Natural killer cell (primary cell): ENCODE measurements around the gene SLC35F4. TPM values are rescaled to one million over a fixed set of nuclear protein-coding genes. Genes with fewer than 3 reads are reported as not detected.
"Not testable (repeated sequence)": the region's sequence is repeated elsewhere in the genome, so short reads cannot be mapped to it uniquely, and the experiment has no call there.

Experiments
- ATAC-seq, 3 donors: fragments of 150-1000 bp in 2 of 3; fragments of 200-7000 bp in 1 of 3; cut with Tn5 transposase; 1 replicate in 1 of 3; 2 replicates in 2 of 3; pipeline ENCODE4 v1.10.0; 2021; ENCODE audit warnings: mild to moderate bottlenecking in 2 of 3, moderate library complexity in 2 of 3
- DNase-seq, 2 donors: peaks; one replicate each; pipeline versions ENCODE4 v3.0.0 to v3.0.0-alpha.2; 2013 to 2021; ENCODE audit warnings: mixed read lengths in 1 of 2
- H3K27ac ChIP-seq: one replicate; pipeline ENCODE4 v1.5.1; 2013; ENCODE audit warnings: mild to moderate bottlenecking, low read length
- H3K27me3 ChIP-seq: one replicate; pipeline ENCODE4 v1.6.1; 2013; ENCODE audit warnings: low read length; ENCODE audit not compliant: control insufficient read depth, insufficient read depth
- H3K36me3 ChIP-seq: one replicate; pipeline ENCODE4 v1.6.1; 2013; ENCODE audit warnings: low read length; ENCODE audit not compliant: control insufficient read depth, insufficient read depth
- H3K4me1 ChIP-seq: one replicate; pipeline ENCODE4 v1.6.1; 2013; ENCODE audit warnings: low read length; ENCODE audit not compliant: control insufficient read depth, insufficient read depth
- H3K4me3 ChIP-seq: one replicate; pipeline ENCODE4 v1.5.1; 2013; ENCODE audit warnings: low read length
- H3K9me3 ChIP-seq: one replicate; pipeline ENCODE4 v1.6.1; 2013; ENCODE audit warnings: low read length; ENCODE audit not compliant: control insufficient read depth, insufficient read depth
- H3K27ac Mint-ChIP-seq, 2 donors: one replicate each; pipeline ENCODE4 v1.8.0; 2022; ENCODE audit warnings: mild to moderate bottlenecking in 2 of 2, mixed read lengths in 2 of 2, moderate library complexity in 1 of 2
- H3K27me3 Mint-ChIP-seq, 2 donors: one replicate each; pipeline ENCODE4 v1.8.0; 2022; ENCODE audit warnings: low read depth in 2 of 2, mixed read lengths in 2 of 2
- H3K36me3 Mint-ChIP-seq: one replicate; pipeline ENCODE4 v1.8.0; 2022; ENCODE audit warnings: mixed read lengths
- H3K4me1 Mint-ChIP-seq, 2 donors: one replicate each; pipeline ENCODE4 v1.8.0; 2022; ENCODE audit warnings: mixed read lengths in 2 of 2
- H3K4me3 Mint-ChIP-seq: one replicate; pipeline ENCODE4 v1.8.0; 2022; ENCODE audit warnings: mild to moderate bottlenecking, moderate library complexity, mixed read lengths
- H3K9me3 Mint-ChIP-seq, 2 donors: one replicate each; pipeline ENCODE4 v1.8.0; 2022; ENCODE audit warnings: mixed read lengths in 2 of 2
- WGBS: methylation state at CpG from one replicate; pipeline ENCODE4 v1.1.7; 2013; ENCODE audit warnings: missing lambda C conversion rate; ENCODE audit not compliant: insufficient coverage; 5-methylcytosine and 5-hydroxymethylcytosine counted together
- intact Hi-C: fragments of 100-400 bp; cut with micrococcal nuclease; formaldehyde crosslinking; loops from one replicate; pipeline ENCODE4 v1.14.2; 2022
- total RNA-seq, 4 donors: library from RNA; stranded (reverse); fragments of 120-200 nt in 1 of 4; gene quantifications; one replicate each; pipeline versions ENCODE4 v1.2.3 to v1.2.4, GENCODE V29; 2013 to 2022
- TF ChIP-seq, protein P1 (sequence below): fragments of 200-600 bp; IDR thresholded peaks from one replicate; pipeline ENCODE4 v1.8.0; 2022; ENCODE audit warnings: antibody characterized with exemption

The SLC35F4 gene
- total RNA-seq, 3 donors from 2014 or later (not counting 1 experiment from before 2014, with no cell fraction given) = not detected

DNA sequence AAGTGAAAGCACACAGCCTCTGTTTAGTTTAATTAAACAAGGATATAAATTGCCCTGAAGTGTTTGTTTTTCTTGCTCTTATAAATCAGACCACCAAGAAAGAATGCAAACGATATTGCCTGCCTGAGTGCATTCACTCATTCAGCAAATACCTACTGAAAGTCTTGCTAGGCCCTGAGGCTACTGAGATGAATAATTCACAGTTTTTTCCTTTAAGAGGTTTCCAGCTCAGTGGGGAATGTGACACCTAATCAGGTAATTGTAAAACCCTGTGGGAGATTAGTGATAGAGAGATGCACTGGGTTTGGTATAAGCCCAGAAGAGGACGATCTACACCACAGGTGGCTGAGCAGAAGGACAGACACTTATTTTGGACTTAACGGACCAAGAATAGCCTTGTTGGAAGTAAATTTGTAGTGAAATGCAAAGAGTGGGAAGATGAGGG, 151.4 kb downstream of the SLC35F4 start:
- peaks cover 8 to 12% of the 10 kb centered on the region in 2 donors for H3K9me3 Mint-ChIP-seq
- no peaks in the 10 kb centered on the region for H3K4me1 ChIP-seq
- no peaks in the 10 kb centered on the region for H3K36me3 ChIP-seq
- no peak overlapping the region for H3K27ac ChIP-seq
- no peak overlapping the region for H3K4me3 Mint-ChIP-seq
- H3K36me3 Mint-ChIP-seq = no peaks in the 10 kb centered on the region
- H3K27me3 Mint-ChIP-seq = no peaks in the 10 kb centered on the region
- no peak overlapping the region for H3K27ac Mint-ChIP-seq
- intact Hi-C loops = no loop called here
- no peaks in the 10 kb centered on the region for H3K4me1 Mint-ChIP-seq
- H3K27me3 ChIP-seq = no peaks in the 10 kb centered on the region
- no peak for DNase-seq
- peaks cover 7% of the 10 kb centered on the region for H3K9me3 ChIP-seq
- TF ChIP-seq, protein P1, sequence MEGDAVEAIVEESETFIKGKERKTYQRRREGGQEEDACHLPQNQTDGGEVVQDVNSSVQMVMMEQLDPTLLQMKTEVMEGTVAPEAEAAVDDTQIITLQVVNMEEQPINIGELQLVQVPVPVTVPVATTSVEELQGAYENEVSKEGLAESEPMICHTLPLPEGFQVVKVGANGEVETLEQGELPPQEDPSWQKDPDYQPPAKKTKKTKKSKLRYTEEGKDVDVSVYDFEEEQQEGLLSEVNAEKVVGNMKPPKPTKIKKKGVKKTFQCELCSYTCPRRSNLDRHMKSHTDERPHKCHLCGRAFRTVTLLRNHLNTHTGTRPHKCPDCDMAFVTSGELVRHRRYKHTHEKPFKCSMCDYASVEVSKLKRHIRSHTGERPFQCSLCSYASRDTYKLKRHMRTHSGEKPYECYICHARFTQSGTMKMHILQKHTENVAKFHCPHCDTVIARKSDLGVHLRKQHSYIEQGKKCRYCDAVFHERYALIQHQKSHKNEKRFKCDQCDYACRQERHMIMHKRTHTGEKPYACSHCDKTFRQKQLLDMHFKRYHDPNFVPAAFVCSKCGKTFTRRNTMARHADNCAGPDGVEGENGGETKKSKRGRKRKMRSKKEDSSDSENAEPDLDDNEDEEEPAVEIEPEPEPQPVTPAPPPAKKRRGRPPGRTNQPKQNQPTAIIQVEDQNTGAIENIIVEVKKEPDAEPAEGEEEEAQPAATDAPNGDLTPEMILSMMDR = no peak
- WGBS = 16% methylated on average over 3 of the region's 3 CpGs
- no peak overlapping the region for H3K4me3 ChIP-seq
- ATAC-seq = no peak

DNA sequence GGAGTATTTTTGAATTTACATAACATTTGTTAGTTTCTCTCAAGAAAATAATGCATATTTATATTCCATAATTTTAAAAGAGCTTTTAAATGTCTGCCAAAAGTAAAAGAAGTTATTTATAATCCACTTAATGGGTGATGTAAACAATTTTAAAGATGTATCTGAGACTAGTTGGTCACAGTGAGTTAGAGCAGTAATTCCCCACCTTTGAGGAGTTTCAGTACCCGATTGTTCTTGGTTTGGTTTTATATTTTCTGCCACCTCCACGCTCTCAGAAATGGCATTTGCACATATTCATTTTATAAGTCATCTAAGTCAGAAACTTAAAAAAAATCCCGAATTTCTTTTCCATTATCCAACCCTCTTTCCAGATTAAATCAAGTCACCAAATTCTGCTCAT, 153.2 kb downstream of the SLC35F4 start:
- Mint-ChIP-seq H3K36me3 (no peaks in the 10 kb centered on the region), H3K4me1 (no peaks in the 10 kb centered on the region), H3K27ac (no peak overlapping the region), H3K4me3 (no peak overlapping the region), H3K27me3 (no peaks in the 10 kb centered on the region), H3K9me3 (peaks cover 6 to 16% of the 10 kb centered on the region in 2 donors)
- Histone ChIP-seq H3K36me3 (no peaks in the 10 kb centered on the region), H3K4me3 (no peak overlapping the region), H3K9me3 (peaks cover 7% of the 10 kb centered on the region), H3K27me3 (no peaks in the 10 kb centered on the region), H3K4me1 (no peaks in the 10 kb centered on the region), H3K27ac (no peak overlapping the region)
- TF ChIP-seq, protein P1 = no peak
- WGBS = 75% methylated on average over 3 of the region's 3 CpGs
- ATAC-seq = no peak
- DNase-seq = no peak
- intact Hi-C loops = no loop called here

DNA sequence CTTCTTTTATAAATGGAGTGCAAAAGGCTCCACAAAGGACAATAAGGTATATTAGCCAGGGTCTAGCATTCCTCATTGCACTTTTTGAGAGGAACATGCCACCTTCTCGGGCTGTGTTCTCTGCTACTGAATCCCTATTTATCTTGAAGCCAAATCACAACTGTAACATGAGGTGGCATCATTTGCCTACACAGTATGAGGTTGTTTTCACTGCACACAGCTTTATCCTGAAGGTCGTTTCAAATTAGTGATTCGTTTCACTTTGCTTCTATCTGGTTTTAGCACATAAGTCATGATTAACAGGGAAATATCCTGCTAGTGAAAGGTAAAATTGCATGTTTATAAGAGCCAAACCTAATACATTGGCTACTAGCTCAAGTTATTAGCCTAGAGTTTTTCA, 153.8 kb downstream of the SLC35F4 start:
- Mint-ChIP-seq H3K4me1 (no peaks in the 10 kb centered on the region), H3K4me3 (no peak overlapping the region), H3K27ac (no peak overlapping the region), H3K27me3 (no peaks in the 10 kb centered on the region), H3K36me3 (no peaks in the 10 kb centered on the region), H3K9me3 (peaks cover 6 to 16% of the 10 kb centered on the region in 2 donors)
- TF ChIP-seq, protein P1 = no peak
- WGBS = 28% methylated on average over 3 of the region's 3 CpGs
- H3K27me3 ChIP-seq = no peaks in the 10 kb centered on the region
- peaks cover 7% of the 10 kb centered on the region for H3K9me3 ChIP-seq
- DNase-seq (no peak), ATAC-seq (no peak)
- no peak overlapping the region for H3K27ac ChIP-seq
- H3K36me3 ChIP-seq = no peaks in the 10 kb centered on the region
- intact Hi-C loops = no loop called here
- no peaks in the 10 kb centered on the region for H3K4me1 ChIP-seq
- no peak overlapping the region for H3K4me3 ChIP-seq

DNA sequence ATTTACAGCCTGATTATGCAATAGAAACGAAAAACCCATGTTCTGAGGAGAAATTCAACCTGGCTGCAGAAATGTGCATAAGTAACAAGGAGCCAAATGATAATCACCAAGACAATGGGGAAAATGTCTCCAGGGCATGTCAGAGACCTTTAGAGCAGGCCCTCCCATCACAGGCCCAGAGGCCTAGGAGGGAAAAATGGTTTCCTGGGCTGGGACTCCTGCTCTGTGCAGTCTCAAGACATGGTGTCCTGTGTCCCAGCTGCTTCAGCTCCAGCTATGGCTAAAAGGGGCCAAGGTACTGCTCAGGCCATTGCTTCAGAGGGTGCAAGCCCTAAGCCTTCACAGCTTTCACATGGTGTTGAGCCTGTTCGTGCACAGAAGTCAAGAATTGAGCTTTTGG, 156.0 kb downstream of the SLC35F4 start:
- no peaks in the 10 kb centered on the region for H3K27me3 ChIP-seq
- H3K27ac ChIP-seq = no peak overlapping the region
- WGBS = 62% methylated on average over 2 of the region's 2 CpGs
- H3K27me3 Mint-ChIP-seq = no peaks in the 10 kb centered on the region
- H3K4me3 Mint-ChIP-seq = no peak overlapping the region
- H3K4me3 ChIP-seq = no peak overlapping the region
- H3K4me1 Mint-ChIP-seq = no peaks in the 10 kb centered on the region
- H3K9me3 Mint-ChIP-seq = peaks cover 6 to 16% of the 10 kb centered on the region in 2 donors
- intact Hi-C loops = no loop called here
- no peaks in the 10 kb centered on the region for H3K36me3 Mint-ChIP-seq
- peaks cover 7% of the 10 kb centered on the region for H3K9me3 ChIP-seq
- DNase-seq (no peak), ATAC-seq (no peak)
- no peak overlapping the region for H3K27ac Mint-ChIP-seq
- no peaks in the 10 kb centered on the region for H3K4me1 ChIP-seq
- H3K36me3 ChIP-seq = no peaks in the 10 kb centered on the region
- TF ChIP-seq, protein P1 = no peak

DNA sequence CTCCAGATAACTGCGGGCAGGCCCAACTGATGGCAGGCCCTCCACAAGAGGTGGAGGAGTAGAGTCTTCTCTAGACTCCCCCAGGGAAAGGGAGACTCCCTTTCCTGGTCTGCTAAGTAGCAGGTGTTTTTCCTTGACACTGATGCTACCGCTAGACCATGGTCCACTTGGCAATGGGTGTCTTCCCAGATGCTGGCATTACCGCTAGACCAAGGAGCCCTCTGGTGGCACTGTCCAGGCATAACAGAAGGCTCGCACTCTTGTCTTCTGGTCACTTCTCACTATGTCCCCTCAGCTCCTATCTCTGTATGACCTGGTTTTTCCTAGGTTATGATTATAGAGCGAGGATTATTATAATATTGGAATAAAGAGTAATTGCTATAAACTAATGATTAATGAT, 156.8 kb downstream of the SLC35F4 start:
- H3K27ac Mint-ChIP-seq, H3K36me3 ChIP-seq, ATAC-seq, H3K27ac ChIP-seq, DNase-seq, H3K9me3 ChIP-seq, H3K27me3 Mint-ChIP-seq, H3K4me1 ChIP-seq, H3K27me3 ChIP-seq, H3K4me1 Mint-ChIP-seq, H3K4me3 Mint-ChIP-seq, H3K36me3 Mint-ChIP-seq, H3K4me3 ChIP-seq, intact Hi-C loops: not testable (repeated sequence)
- 95% methylated on average over 4 of the region's 5 CpGs for WGBS
- H3K9me3 Mint-ChIP-seq = peaks cover 6 to 13% of the 10 kb centered on the region in 2 donors
